Stimulated activated CD8-positive, alpha-beta memory T cell treated with anti-CD3 and anti-CD28 coated beads, Interleukin-12 subunit alpha, Interleukin-12 subunit beta, amount 100 ng/mL, for 4 hours (primary cell): ENCODE data around the gene DYDC1.
"Not testable (repeated sequence)": the region's sequence is repeated elsewhere in the genome, so short reads cannot be mapped to it uniquely, and the experiment has no call there.

ENCODE experiments used
- DNase-seq: peaks from one replicate; pipeline ENCODE4 v3.0.0-alpha.2; 2020; ENCODE audit warnings: low read depth

The DYDC1 gene

GRCh38 chr10:80344276-80344675 is 12.3 kb downstream of the DYDC1 start:
- DNase-seq = no peak

GRCh38 chr10:80333983-80334382 is 22.6 kb downstream of the DYDC1 start:
- no peak for DNase-seq

DNA sequence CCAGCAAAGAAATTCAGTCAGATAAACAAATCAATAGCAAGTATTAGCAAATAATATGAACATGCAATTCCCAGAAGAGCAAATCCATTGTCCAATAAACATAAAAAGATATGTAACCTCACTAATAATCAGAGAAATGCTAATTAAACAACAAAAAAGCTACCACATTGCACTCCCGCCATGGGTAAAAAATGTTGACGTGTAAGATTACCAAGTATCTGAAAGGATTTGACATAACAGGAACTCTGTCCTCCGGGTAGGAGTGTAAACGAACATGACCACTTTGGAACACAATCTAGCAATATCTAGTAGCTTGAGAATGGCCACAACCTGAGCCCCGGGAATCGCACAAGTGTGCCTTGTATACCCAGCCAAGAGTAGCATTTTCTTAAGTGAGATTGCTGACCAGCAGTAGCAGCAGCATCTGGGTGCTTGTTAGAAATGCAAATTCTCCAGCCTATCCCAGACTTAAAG is 31.6 kb downstream of the DYDC1 start:
- no peak for DNase-seq

DNA sequence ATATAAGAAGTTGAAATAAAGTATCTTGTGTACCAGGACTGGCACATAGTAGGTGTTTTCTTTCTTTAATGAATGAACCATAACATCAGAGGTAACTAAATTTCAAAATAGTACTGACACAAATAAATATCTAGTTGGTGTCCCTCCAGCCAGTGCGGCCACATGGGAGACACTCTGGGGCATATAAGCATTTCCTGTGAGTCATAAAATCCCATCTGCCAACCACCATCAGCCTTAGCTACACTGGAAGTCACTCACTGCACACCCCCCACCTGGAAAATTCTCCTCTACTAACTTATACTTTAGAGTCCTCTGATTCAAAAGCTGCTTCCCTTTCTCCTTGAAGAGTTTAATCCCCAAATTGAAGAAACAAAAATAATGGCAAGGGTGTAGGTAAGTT is 32.5 kb downstream of the DYDC1 start:
- no peak for DNase-seq

GRCh38 chr10:80323311-80323710 is 33.2 kb downstream of the DYDC1 start:
- no peak for DNase-seq

DNA sequence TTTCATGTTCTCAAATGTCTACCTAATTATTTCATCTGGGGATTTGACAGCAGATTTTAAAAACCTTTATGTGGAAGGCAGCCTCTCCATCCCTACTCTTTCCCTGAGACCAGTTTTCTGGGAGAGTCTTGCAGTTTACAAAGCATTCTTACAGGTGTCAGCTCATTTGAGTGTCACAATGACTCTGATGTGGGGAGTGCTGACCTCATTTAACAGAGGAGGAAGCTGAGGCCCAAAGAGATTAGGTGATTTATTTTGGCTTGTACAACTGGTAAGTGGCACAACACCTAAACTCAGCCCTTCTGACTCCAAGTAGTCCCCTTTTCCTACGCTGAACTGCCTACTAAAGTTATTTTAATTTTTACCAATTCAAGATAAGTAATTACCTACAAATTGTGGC is 33.8 kb downstream of the DYDC1 start:
- no peak for DNase-seq

- no peak for DNase-seq
Observed at GRCh38 chr10:80322158-80322557, 34.4 kb downstream of the DYDC1 start.

GRCh38 chr10:80321183-80321582 is 35.4 kb downstream of the DYDC1 start:
- DNase-seq = no peak

GRCh38 chr10:80320377-80320776 is 36.2 kb downstream of the DYDC1 start:
- no peak for DNase-seq

GRCh38 chr10:80319725-80320290 is 36.7 kb downstream of the DYDC1 start:
- no peak for DNase-seq

DNA sequence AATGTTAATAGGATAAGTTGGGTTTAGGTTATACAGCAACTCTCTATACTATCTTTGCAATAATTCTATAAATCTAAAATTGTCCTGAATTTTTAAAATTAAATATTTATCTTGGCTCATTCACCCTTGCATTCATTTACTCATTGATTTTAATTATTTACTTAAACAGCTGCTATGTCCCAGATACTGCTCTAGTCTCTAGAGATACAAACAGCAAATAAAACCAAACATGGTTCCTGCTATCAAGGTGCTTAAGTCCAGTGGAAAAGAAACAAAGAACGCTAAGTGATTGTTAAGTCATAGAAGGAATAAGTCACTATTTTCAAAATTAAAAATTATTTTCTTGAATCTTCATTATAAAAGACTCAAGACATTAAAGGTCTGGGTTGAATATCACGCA is 37.2 kb downstream of the DYDC1 start:
- DNase-seq = no peak

DNA sequence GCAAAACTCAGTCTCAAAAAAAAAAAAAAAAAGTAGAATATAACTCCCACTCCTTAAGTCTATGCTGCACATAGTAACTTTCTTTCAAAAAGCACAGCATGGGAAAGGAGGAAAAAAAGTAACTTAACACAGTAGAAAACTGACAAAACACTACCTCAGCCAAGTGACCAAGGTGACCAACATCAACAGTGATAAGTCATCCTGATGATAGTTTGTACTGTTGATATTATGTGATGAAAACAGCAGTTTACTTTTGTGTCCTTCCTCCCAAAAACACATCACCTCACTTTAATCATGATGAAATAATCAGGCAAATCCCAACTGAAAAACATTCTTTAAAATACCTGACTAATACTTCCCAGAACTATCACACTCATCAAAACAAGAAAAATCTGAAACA is 37.8 kb downstream of the DYDC1 start:
- DNase-seq = no peak

DNA sequence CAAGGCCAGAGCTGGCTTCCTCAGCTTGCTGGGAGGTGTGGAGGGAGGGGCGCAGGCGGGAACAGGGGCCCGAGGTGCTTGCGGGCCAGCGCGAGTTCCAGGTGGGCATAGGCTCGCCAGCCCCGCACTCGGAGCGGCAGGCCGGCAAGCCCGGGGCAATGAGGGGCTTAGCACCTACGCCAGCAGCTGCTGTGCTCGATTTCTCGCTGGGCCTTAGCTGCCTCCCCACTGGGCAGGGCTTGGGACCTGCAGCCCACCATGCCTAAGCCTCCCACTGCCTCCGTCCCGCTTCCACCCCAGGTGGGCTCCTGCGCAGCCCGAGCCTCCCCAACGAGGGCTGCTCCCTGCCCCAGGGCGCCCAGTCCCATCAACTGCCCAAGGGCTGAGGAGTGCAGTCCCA is 41.2 kb downstream of the DYDC1 start:
- no peak for DNase-seq

- no peak for DNase-seq
Observed at GRCh38 chr10:80313523-80313922, 43.0 kb downstream of the DYDC1 start.

- not testable (repeated sequence) for DNase-seq
Observed at GRCh38 chr10:80305989-80306388, 50.6 kb downstream of the DYDC1 start.

DNA sequence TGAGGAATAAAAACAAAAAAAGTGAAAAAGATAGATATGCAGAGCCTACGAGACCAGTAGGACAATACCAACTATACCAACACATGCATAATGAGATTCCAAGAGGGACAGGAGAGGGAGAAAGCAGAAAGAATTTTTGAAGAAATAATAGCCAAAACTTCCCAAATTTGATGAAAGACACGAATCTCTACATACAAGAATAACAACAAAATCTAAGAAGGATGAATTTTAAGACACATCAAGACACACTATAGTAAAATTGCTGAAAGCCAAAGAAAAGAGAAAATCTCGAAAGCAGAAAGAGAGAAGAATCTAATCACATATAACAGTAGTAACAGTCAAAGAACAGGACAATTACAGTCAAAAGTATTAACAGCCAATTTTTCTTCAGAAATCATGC is 59.6 kb downstream of the DYDC1 start:
- DNase-seq = no peak

- DNase-seq = no peak
Observed at GRCh38 chr10:80292607-80293239, 63.8 kb downstream of the DYDC1 start.

DNA sequence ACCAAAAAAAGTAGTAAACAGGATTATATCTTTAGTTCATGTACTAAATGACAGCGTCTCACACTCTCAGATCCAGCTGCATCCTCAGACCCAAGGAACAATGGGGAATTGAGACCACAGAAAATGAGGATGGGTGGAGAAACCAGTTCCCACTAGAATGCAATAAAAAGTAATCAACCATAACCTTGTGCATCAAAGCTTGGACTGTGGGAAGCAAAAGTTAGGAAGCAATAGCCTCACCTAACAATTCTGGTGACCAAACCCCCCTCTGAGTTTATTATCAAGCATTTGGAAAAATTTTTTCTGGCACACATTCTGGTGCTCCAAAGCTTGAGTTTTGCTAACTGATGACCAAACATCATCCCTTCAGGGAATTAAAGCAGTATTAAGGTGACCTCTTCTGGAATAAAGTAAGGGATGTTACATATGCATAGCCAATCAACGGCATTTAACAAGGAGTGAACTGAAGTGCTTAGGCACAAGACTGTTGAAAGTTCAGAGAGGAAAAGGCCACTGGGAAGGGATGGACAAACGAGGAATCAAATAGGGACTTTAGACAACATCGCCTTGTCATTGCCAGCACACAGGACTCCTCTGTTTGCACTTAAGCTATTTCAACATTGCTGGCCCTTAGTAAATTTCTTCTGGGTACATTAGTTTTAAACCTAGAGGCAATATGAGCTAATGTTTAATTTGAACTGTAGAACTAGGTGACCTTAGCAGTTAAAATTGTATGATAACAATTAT is 65.9 kb downstream of the DYDC1 start:
- no peak for DNase-seq

GRCh38 chr10:80289451-80290287 is 66.9 kb downstream of the DYDC1 start, which contains the start of gene MAT1A:
Gene MAT1A, minus strand, starts transcription at chr10:80289658. Its CDS starts 235 bp downstream, at chr10:80289423.
- DNase-seq = no peak

DNA sequence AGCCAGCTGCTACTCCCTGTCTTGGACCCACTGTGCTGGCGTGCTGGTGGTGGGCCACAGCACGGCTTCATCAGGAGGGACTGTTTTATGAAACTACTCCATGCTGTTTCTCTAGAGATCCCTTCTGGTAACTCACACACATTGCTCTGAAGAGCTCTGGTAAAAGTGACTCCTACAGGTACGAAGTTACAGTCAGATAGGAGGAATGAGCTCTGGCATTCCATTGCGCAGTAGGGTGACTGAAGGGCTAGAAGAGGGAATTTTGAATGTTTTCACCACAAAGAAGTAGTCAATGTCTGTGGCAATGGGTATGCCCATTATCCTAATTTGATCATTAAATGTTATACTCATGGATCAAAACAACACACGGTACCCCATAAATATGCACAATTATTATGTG is 67.7 kb downstream of the DYDC1 start:
- DNase-seq = no peak
